Activated CD4-positive, alpha-beta memory T cell treated with anti-CD3 and anti-CD28 coated beads for 36 hours (primary cell): Measurements from ENCODE around the gene BACH2. TPM values are rescaled to one million over a fixed set of nuclear protein-coding genes. Genes with fewer than 3 reads are reported as not detected.

Experiments
- CTCF ChIA-PET: fragments of 350-600 bp; sonication (Branson Sonifier 250); formaldehyde crosslinking; loops from one replicate; lab custom pipeline; 2021; ENCODE audit warnings: antibody characterized with exemption, inconsistent platforms; lab: Charles Lee
- POLR2A ChIA-PET: fragments of 350-600 bp; sonication (Branson Sonifier 250); formaldehyde crosslinking; loops from one replicate; lab custom pipeline; 2021; ENCODE audit warnings: antibody characterized with exemption; lab: Charles Lee
- DNase-seq: peaks from one replicate; pipeline ENCODE4 v3.0.0-alpha.2; 2020
- H3K27ac Mint-ChIP-seq: one replicate; pipeline ENCODE4 v1.8.0; 2021; ENCODE audit warnings: mixed read lengths
- H3K27me3 Mint-ChIP-seq: one replicate; pipeline ENCODE4 v1.8.0; 2021; ENCODE audit warnings: mixed read lengths
- H3K36me3 Mint-ChIP-seq: one replicate; pipeline ENCODE4 v1.8.0; 2021; ENCODE audit warnings: mixed read lengths
- H3K4me1 Mint-ChIP-seq: one replicate; pipeline ENCODE4 v1.8.0; 2021; ENCODE audit warnings: low read depth, mixed read lengths
- H3K4me3 Mint-ChIP-seq: one replicate; pipeline ENCODE4 v1.8.0; 2021; ENCODE audit warnings: mild to moderate bottlenecking, mixed read lengths
- H3K9me3 Mint-ChIP-seq: one replicate; pipeline ENCODE4 v1.8.0; 2021; ENCODE audit warnings: mixed read lengths
- intact Hi-C: fragments of 100-400 bp; cut with micrococcal nuclease; formaldehyde crosslinking; loops from one replicate; pipeline ENCODE4 v1.15.1; 2023
- total RNA-seq, 2 experiments: library from RNA; stranded (reverse); gene quantifications; one replicate each; pipeline ENCODE4 v1.2.3, GENCODE V29; 2021

The BACH2 gene
- total RNA-seq, 2 experiments from 2014 or later, result 49.2 to 55.4 TPM

- intact Hi-C loops, result loop anchor here (1.0 kb wide), 8 partner anchors 24 to 138 kb away; partner anchors contain the start of gene BACH2
- DNase-seq, result peak; percentile 55
- no peak overlapping the region for H3K4me3 Mint-ChIP-seq
- H3K27ac Mint-ChIP-seq, result peak overlapping the region; percentile 49
- H3K27me3 Mint-ChIP-seq, result no peaks in the 10 kb centered on the region
- peaks cover 35% of the 10 kb centered on the region for H3K4me1 Mint-ChIP-seq
- ChIA-PET POLR2A (interaction anchor here (1.0 to 1.9 kb wide), 8 partner anchors 24 to 96 kb away, joined by 3 to 9 read pairs (median 4); no protein-coding TSS in a partner anchor), CTCF (interaction anchor here (0.7 to 2.2 kb wide), 5 partner anchors 16 to 159 kb away, joined by 3 to 8 read pairs (median 3); no protein-coding TSS in a partner anchor)
- no peaks in the 10 kb centered on the region for H3K36me3 Mint-ChIP-seq
- H3K9me3 Mint-ChIP-seq, result no peaks in the 10 kb centered on the region
Measured at GRCh38 chr6:90319979-90320685, 23.5 kb upstream of the BACH2 start.

- Mint-ChIP-seq H3K9me3 (no peaks in the 10 kb centered on the region), H3K27me3 (peaks cover 3% of the 10 kb centered on the region), H3K27ac (peak overlapping the region; percentile 59), H3K36me3 (no peaks in the 10 kb centered on the region), H3K4me1 (peaks cover 29% of the 10 kb centered on the region), H3K4me3 (no peak overlapping the region)
- ChIA-PET POLR2A (no interaction called here), CTCF (interaction anchor here (0.6 to 2.2 kb wide), 4 partner anchors 24 to 148 kb away, joined by 3 to 8 read pairs (median 3); no protein-coding TSS in a partner anchor)
- intact Hi-C loops, result loop anchor here (1.0 kb wide), 2 partner anchors 23 to 50 kb away; partner anchors contain the start of gene BACH2
- peak; percentile 51 for DNase-seq
Measured at GRCh38 chr6:90319044-90319443, 22.4 kb upstream of the BACH2 start.

- Mint-ChIP-seq H3K4me3 (no peak overlapping the region), H3K9me3 (no peaks in the 10 kb centered on the region), H3K4me1 (peaks cover 19% of the 10 kb centered on the region), H3K36me3 (no peaks in the 10 kb centered on the region), H3K27me3 (peaks cover 11% of the 10 kb centered on the region), H3K27ac (no peak overlapping the region)
- intact Hi-C loops, result no loop called here
- CTCF ChIA-PET, result interaction anchor here (1.2 kb wide), 1 partner anchor 163 kb away, joined by 5 read pairs; no protein-coding TSS in a partner anchor
- POLR2A ChIA-PET, result no interaction called here
- no peak for DNase-seq
Measured at GRCh38 chr6:90315986-90316385, 19.3 kb upstream of the BACH2 start.

- CTCF ChIA-PET, result interaction anchor here (1.2 kb wide), 1 partner anchor 164 kb away, joined by 5 read pairs; no protein-coding TSS in a partner anchor
- Mint-ChIP-seq H3K27me3 (peaks cover 13% of the 10 kb centered on the region), H3K27ac (no peak overlapping the region), H3K4me1 (peaks cover 14% of the 10 kb centered on the region), H3K36me3 (no peaks in the 10 kb centered on the region), H3K4me3 (no peak overlapping the region), H3K9me3 (no peaks in the 10 kb centered on the region)
- no peak for DNase-seq
- POLR2A ChIA-PET, result no interaction called here
- intact Hi-C loops, result no loop called here
Measured at GRCh38 chr6:90315354-90315950, 18.8 kb upstream of the BACH2 start.

- Mint-ChIP-seq H3K4me1 (peaks cover 8% of the 10 kb centered on the region), H3K4me3 (no peak overlapping the region), H3K36me3 (no peaks in the 10 kb centered on the region), H3K9me3 (no peaks in the 10 kb centered on the region), H3K27me3 (peaks cover 16% of the 10 kb centered on the region), H3K27ac (no peak overlapping the region)
- POLR2A ChIA-PET, result no interaction called here
- no peak for DNase-seq
- intact Hi-C loops, result no loop called here
- CTCF ChIA-PET, result no interaction called here
Measured at GRCh38 chr6:90314514-90314913, 17.9 kb upstream of the BACH2 start.

- Mint-ChIP-seq H3K27me3 (peaks cover 21% of the 10 kb centered on the region), H3K36me3 (no peaks in the 10 kb centered on the region), H3K4me1 (no peaks in the 10 kb centered on the region), H3K4me3 (no peak overlapping the region), H3K9me3 (no peaks in the 10 kb centered on the region), H3K27ac (no peak overlapping the region)
- intact Hi-C loops, result no loop called here
- no peak for DNase-seq
- ChIA-PET CTCF (interaction anchor here (1.3 kb wide), 1 partner anchor 82 kb away, joined by 3 read pairs; no protein-coding TSS in a partner anchor), POLR2A (no interaction called here)
Measured at GRCh38 chr6:90311569-90311968, 14.9 kb upstream of the BACH2 start.

- Mint-ChIP-seq H3K27ac (no peak overlapping the region), H3K36me3 (no peaks in the 10 kb centered on the region), H3K27me3 (peaks cover 28% of the 10 kb centered on the region), H3K9me3 (no peaks in the 10 kb centered on the region), H3K4me3 (no peak overlapping the region), H3K4me1 (peaks cover 19% of the 10 kb centered on the region)
- intact Hi-C loops, result no loop called here
- DNase-seq, result no peak
- CTCF ChIA-PET, result interaction anchor here (1.0 kb wide), 2 partner anchors 10 to 87 kb away, joined by 3 to 4 read pairs; no protein-coding TSS in a partner anchor
- POLR2A ChIA-PET, result no interaction called here
Measured at GRCh38 chr6:90305800-90306448, 9.3 kb upstream of the BACH2 start.

GRCh38 chr6:90304308-90304707 lies 7.7 kb upstream of the BACH2 start:
- POLR2A ChIA-PET, result interaction anchor here (1.2 kb wide), 1 partner anchor 9 kb away, joined by 3 read pairs; no protein-coding TSS in a partner anchor
- CTCF ChIA-PET, result interaction anchor here (0.6 to 1.4 kb wide), 4 partner anchors 15 to 359 kb away, joined by 3 to 5 read pairs (median 4); no protein-coding TSS in a partner anchor
- Mint-ChIP-seq H3K36me3 (no peaks in the 10 kb centered on the region), H3K4me1 (peaks cover 19% of the 10 kb centered on the region), H3K4me3 (no peak overlapping the region), H3K27me3 (peaks cover 27% of the 10 kb centered on the region), H3K27ac (no peak overlapping the region), H3K9me3 (no peaks in the 10 kb centered on the region)
- no peak for DNase-seq
- intact Hi-C loops, result no loop called here

GRCh38 chr6:90303039-90303438 lies 6.4 kb upstream of the BACH2 start:
- no peaks in the 10 kb centered on the region for H3K36me3 Mint-ChIP-seq
- CTCF ChIA-PET, result no interaction called here
- H3K27me3 Mint-ChIP-seq, result peaks cover 28% of the 10 kb centered on the region
- POLR2A ChIA-PET, result interaction anchor here (1.0 kb wide), 1 partner anchor 15 kb away, joined by 3 read pairs; no protein-coding TSS in a partner anchor
- H3K9me3 Mint-ChIP-seq, result no peaks in the 10 kb centered on the region
- intact Hi-C loops, result no loop called here
- H3K4me1 Mint-ChIP-seq, result peaks cover 19% of the 10 kb centered on the region
- H3K4me3 Mint-ChIP-seq, result no peak overlapping the region
- no peak overlapping the region for H3K27ac Mint-ChIP-seq
- no peak for DNase-seq

- Mint-ChIP-seq H3K4me1 (peaks cover 24% of the 10 kb centered on the region), H3K27me3 (peaks cover 28% of the 10 kb centered on the region), H3K9me3 (no peaks in the 10 kb centered on the region), H3K27ac (no peak overlapping the region), H3K36me3 (no peaks in the 10 kb centered on the region), H3K4me3 (no peak overlapping the region)
- DNase-seq, result no peak
- CTCF ChIA-PET, result no interaction called here
- POLR2A ChIA-PET, result no interaction called here
- intact Hi-C loops, result no loop called here
Measured at GRCh38 chr6:90302320-90302719, 5.7 kb upstream of the BACH2 start.

GRCh38 chr6:90301816-90302215 lies 5.2 kb upstream of the BACH2 start:
- ChIA-PET POLR2A (no interaction called here), CTCF (no interaction called here)
- H3K36me3 Mint-ChIP-seq, result no peaks in the 10 kb centered on the region
- DNase-seq, result no peak
- no peaks in the 10 kb centered on the region for H3K9me3 Mint-ChIP-seq
- no peak overlapping the region for H3K4me3 Mint-ChIP-seq
- H3K27ac Mint-ChIP-seq, result no peak overlapping the region
- H3K4me1 Mint-ChIP-seq, result peaks cover 24% of the 10 kb centered on the region
- H3K27me3 Mint-ChIP-seq, result peaks cover 28% of the 10 kb centered on the region
- intact Hi-C loops, result no loop called here
